ENCODE measurements around the gene SLFNL1. TPM values are rescaled to one million over a fixed set of nuclear protein-coding genes. Genes with fewer than 3 reads are reported as not detected.

SLFNL1 gene
- total and polyA plus RNA-seq, 2 donors (not counting 1 experiment from before 2014, with no cell fraction given), result 0.01 to 0.66 TPM

GRCh38 chr1:41051022-41051421 is 29.5 kb upstream of the SLFNL1 start:
- H3K27ac ChIP-seq (ENCODE audit: insufficient read depth, low read length), result no peak overlapping the region
- no peak overlapping the region for H3K4me2 ChIP-seq (ENCODE audit: extremely low read depth, insufficient read depth, low read length)
- H3K36me3 ChIP-seq (ENCODE audit: control insufficient read depth, insufficient read depth, low read length), result peaks cover 8% of the 10 kb centered on the region
- H3K9ac ChIP-seq (ENCODE audit: insufficient read depth, low read length), result no peak overlapping the region
- no peak for TF ChIP-seq CTCF (conservative IDR thresholded peaks at IDR 0.05 in 1 of 2, IDR thresholded peaks at IDR 0.05 in 1 of 2; ENCODE audit: low read depth in 1 of 2, low read length in 2 of 2)
- TF ChIP-seq EZH2 (IDR thresholded peaks at IDR 0.05; ENCODE audit: low read length, missing control alignments), result no peak
- H4K20me1 ChIP-seq (ENCODE audit: control insufficient read depth, extremely low read depth, insufficient read depth, low read length), result no peaks in the 10 kb centered on the region
- no peak overlapping the region for H3K4me3 ChIP-seq (replicated peaks in 1 of 4; ENCODE audit: control extremely low read depth in 1 of 4, insufficient read depth in 1 of 4, low read depth in 3 of 4, low read length in 4 of 4)
- H3K4me1 ChIP-seq (ENCODE audit: control insufficient read depth, extremely low read depth, insufficient read depth, low read length), result no peaks in the 10 kb centered on the region
- DNase-seq (ENCODE audit: low read depth in 2 of 2), result no peak
- no peaks in the 10 kb centered on the region for H3K9me3 ChIP-seq (ENCODE audit: control insufficient read depth, insufficient read depth, low read depth, low read length)
- H3K79me2 ChIP-seq (ENCODE audit: control insufficient read depth, insufficient read depth, low read length), result no peaks in the 10 kb centered on the region
- H3K27me3 ChIP-seq (ENCODE audit: control insufficient read depth, insufficient read depth, low read length), result no peaks in the 10 kb centered on the region
- H2AFZ ChIP-seq (ENCODE audit: low read length), result no peak overlapping the region

GRCh38 chr1:41048540-41048939 is 27.0 kb upstream of the SLFNL1 start:
- H3K4me1 ChIP-seq (ENCODE audit: control insufficient read depth, extremely low read depth, insufficient read depth, low read length), result no peaks in the 10 kb centered on the region
- peaks cover 8% of the 10 kb centered on the region for H3K36me3 ChIP-seq (ENCODE audit: control insufficient read depth, insufficient read depth, low read length)
- H3K9ac ChIP-seq (ENCODE audit: insufficient read depth, low read length), result no peak overlapping the region
- H3K27me3 ChIP-seq (ENCODE audit: control insufficient read depth, insufficient read depth, low read length), result no peaks in the 10 kb centered on the region
- H3K4me3 ChIP-seq (replicated peaks in 1 of 4; ENCODE audit: control extremely low read depth in 1 of 4, insufficient read depth in 1 of 4, low read depth in 3 of 4, low read length in 4 of 4), result no peak overlapping the region
- no peaks in the 10 kb centered on the region for H3K79me2 ChIP-seq (ENCODE audit: control insufficient read depth, insufficient read depth, low read length)
- TF ChIP-seq EZH2 (IDR thresholded peaks at IDR 0.05; ENCODE audit: low read length, missing control alignments) (no peak), CTCF (conservative IDR thresholded peaks at IDR 0.05 in 1 of 2, IDR thresholded peaks at IDR 0.05 in 1 of 2; ENCODE audit: low read depth in 1 of 2, low read length in 2 of 2) (no peak)
- no peak overlapping the region for H3K27ac ChIP-seq (ENCODE audit: insufficient read depth, low read length)
- H4K20me1 ChIP-seq (ENCODE audit: control insufficient read depth, extremely low read depth, insufficient read depth, low read length), result no peaks in the 10 kb centered on the region
- no peak overlapping the region for H2AFZ ChIP-seq (ENCODE audit: low read length)
- DNase-seq (ENCODE audit: low read depth in 2 of 2), result no peak
- H3K4me2 ChIP-seq (ENCODE audit: extremely low read depth, insufficient read depth, low read length), result no peak overlapping the region
- no peaks in the 10 kb centered on the region for H3K9me3 ChIP-seq (ENCODE audit: control insufficient read depth, insufficient read depth, low read depth, low read length)

GRCh38 chr1:41046347-41046775 is 24.8 kb upstream of the SLFNL1 start:
- no peak overlapping the region for H2AFZ ChIP-seq (ENCODE audit: low read length)
- H4K20me1 ChIP-seq (ENCODE audit: control insufficient read depth, extremely low read depth, insufficient read depth, low read length), result no peaks in the 10 kb centered on the region
- H3K36me3 ChIP-seq (ENCODE audit: control insufficient read depth, insufficient read depth, low read length), result peaks cover 6% of the 10 kb centered on the region
- H3K79me2 ChIP-seq (ENCODE audit: control insufficient read depth, insufficient read depth, low read length), result no peaks in the 10 kb centered on the region
- H3K9me3 ChIP-seq (ENCODE audit: control insufficient read depth, insufficient read depth, low read depth, low read length), result no peaks in the 10 kb centered on the region
- no peak overlapping the region for H3K4me2 ChIP-seq (ENCODE audit: extremely low read depth, insufficient read depth, low read length)
- H3K27me3 ChIP-seq (ENCODE audit: control insufficient read depth, insufficient read depth, low read length), result no peaks in the 10 kb centered on the region
- no peak for TF ChIP-seq CTCF (conservative IDR thresholded peaks at IDR 0.05 in 1 of 2, IDR thresholded peaks at IDR 0.05 in 1 of 2; ENCODE audit: low read depth in 1 of 2, low read length in 2 of 2)
- TF ChIP-seq EZH2 (IDR thresholded peaks at IDR 0.05; ENCODE audit: low read length, missing control alignments), result no peak
- no peak for DNase-seq (ENCODE audit: low read depth in 2 of 2)
- H3K4me1 ChIP-seq (ENCODE audit: control insufficient read depth, extremely low read depth, insufficient read depth, low read length), result no peaks in the 10 kb centered on the region
- H3K27ac ChIP-seq (ENCODE audit: insufficient read depth, low read length), result no peak overlapping the region
- no peak overlapping the region for H3K4me3 ChIP-seq (replicated peaks in 1 of 4; ENCODE audit: control extremely low read depth in 1 of 4, insufficient read depth in 1 of 4, low read depth in 3 of 4, low read length in 4 of 4)
- H3K9ac ChIP-seq (ENCODE audit: insufficient read depth, low read length), result no peak overlapping the region
